Liver (tissue), 9 donors: ENCODE results near the gene FEV. TPM values are rescaled to one million over a fixed set of nuclear protein-coding genes. Genes with fewer than 3 reads are reported as not detected.
A peak's percentile ranks its signal among the peaks of the same experiment; 100 is the strongest.

Experiments used
- DNase-seq: peaks from one replicate; pipeline ENCODE4 v3.0.0-alpha.2; 2017; ENCODE audit warnings: low spot score
- H3K27ac ChIP-seq, 2 donors: one replicate each; pipeline ENCODE4 v1.7.0; 2013; ENCODE audit warnings: inconsistent platforms in 2 of 2, low read length in 2 of 2, control low read depth in 1 of 2, low read depth in 1 of 2, mild to moderate bottlenecking in 1 of 2
- H3K27me3 ChIP-seq, 4 donors: one replicate each; pipeline versions ENCODE4 v1.6.1 to v1.7.0; 2013; ENCODE audit warnings: low read length in 3 of 4, inconsistent platforms in 1 of 4, mild to moderate bottlenecking in 1 of 4, moderate library complexity in 1 of 4; ENCODE audit not compliant: control insufficient read depth in 4 of 4, insufficient read depth in 4 of 4
- H3K36me3 ChIP-seq, 4 donors: one replicate each; pipeline versions ENCODE4 v1.6.1 to v1.7.0; 2013; ENCODE audit warnings: low read length in 3 of 4, mild to moderate bottlenecking in 3 of 4, low read depth in 1 of 4, moderate library complexity in 1 of 4; ENCODE audit not compliant: control insufficient read depth in 4 of 4, insufficient read depth in 3 of 4
- H3K4me1 ChIP-seq, 4 donors: one replicate each; pipeline versions ENCODE4 v1.6.1 to v1.7.0; 2013; ENCODE audit warnings: low read length in 3 of 4, mild to moderate bottlenecking in 3 of 4, moderate library complexity in 1 of 4; ENCODE audit not compliant: control insufficient read depth in 4 of 4, insufficient read depth in 4 of 4
- H3K4me3 ChIP-seq, 3 donors: one replicate each; pipeline versions ENCODE4 v1.6.1 to v1.7.0; 2013; ENCODE audit warnings: low read length in 3 of 3, control low read depth in 1 of 3, low read depth in 1 of 3, mild to moderate bottlenecking in 1 of 3
- H3K9ac ChIP-seq, 2 donors: one replicate each; pipeline ENCODE4 v1.7.0; 2013; ENCODE audit warnings: low read length in 2 of 2, mild to moderate bottlenecking in 2 of 2, moderate library complexity in 2 of 2, control low read depth in 1 of 2, low read depth in 1 of 2
- H3K9me3 ChIP-seq, 4 donors: one replicate each; pipeline versions ENCODE4 v1.6.1 to v1.7.0; 2013; ENCODE audit warnings: low read length in 3 of 4; ENCODE audit not compliant: control insufficient read depth in 4 of 4
- ATF3 ChIP-seq: IDR thresholded peaks from 2 replicates; pipeline ENCODE4 v1.6.1; 2016; ENCODE audit warnings: antibody characterized with exemption
- CTCF ChIP-seq: fragments of 150-350 bp; IDR thresholded peaks from 2 replicates; pipeline ENCODE4 v1.5.1; 2017; ENCODE audit warnings: improper control_type of control experiment, low read depth, low read length; ENCODE audit not compliant: missing input control
- EGR1 ChIP-seq, 2 donors: IDR thresholded peaks; 2 replicates each; pipeline ENCODE4 v1.6.1; 2016 to 2018; ENCODE audit warnings: antibody characterized with exemption in 2 of 2, low read depth in 2 of 2
- FOXA1 ChIP-seq: IDR thresholded peaks from 2 replicates; pipeline ENCODE4 v1.6.1; 2016; ENCODE audit warnings: antibody characterized with exemption
- FOXA2 ChIP-seq: IDR thresholded peaks from 2 replicates; pipeline ENCODE4 v1.6.1; 2016; ENCODE audit warnings: antibody characterized with exemption
- GABPA ChIP-seq, 2 donors: IDR thresholded peaks in 1 of 2; conservative IDR thresholded peaks in 1 of 2; 2 replicates each; pipeline ENCODE4 v1.6.1; 2016; ENCODE audit warnings: antibody characterized with exemption in 2 of 2, mild to moderate bottlenecking in 1 of 2, moderate library complexity in 1 of 2
- HNF4A ChIP-seq, 2 donors: conservative IDR thresholded peaks; 2 replicates each; pipeline ENCODE4 v1.6.1; 2016; ENCODE audit warnings: antibody characterized with exemption in 2 of 2, mild to moderate bottlenecking in 2 of 2
- JUND ChIP-seq, 2 donors: IDR thresholded peaks; 2 replicates each; pipeline ENCODE4 v1.6.1; 2016; ENCODE audit warnings: antibody characterized with exemption in 2 of 2
- MAX ChIP-seq: IDR thresholded peaks from 2 replicates; pipeline ENCODE4 v1.6.1; 2016; ENCODE audit warnings: antibody characterized with exemption
- NR2F2 ChIP-seq: IDR thresholded peaks from 2 replicates; pipeline ENCODE4 v1.6.1; 2016; ENCODE audit warnings: antibody characterized with exemption
- RAD21 ChIP-seq, 2 donors: IDR thresholded peaks; 2 replicates each; pipeline ENCODE4 v1.6.1; 2016; ENCODE audit warnings: antibody characterized with exemption in 2 of 2, mild to moderate bottlenecking in 2 of 2
- REST ChIP-seq: IDR thresholded peaks from 2 replicates; pipeline ENCODE4 v1.6.1; 2016; ENCODE audit warnings: antibody characterized with exemption, mild to moderate bottlenecking
- RXRA ChIP-seq, 2 donors: IDR thresholded peaks; 2 replicates each; pipeline ENCODE4 v1.6.1; 2017 to 2018; ENCODE audit warnings: antibody characterized with exemption in 2 of 2, mild to moderate bottlenecking in 1 of 2
- SP1 ChIP-seq: IDR thresholded peaks from 2 replicates; pipeline ENCODE4 v1.6.1; 2018; ENCODE audit warnings: antibody characterized with exemption, mild to moderate bottlenecking
- TAF1 ChIP-seq: conservative IDR thresholded peaks from 2 replicates; pipeline ENCODE4 v1.6.1; 2016; ENCODE audit warnings: antibody characterized with exemption, mild to moderate bottlenecking
- YY1 ChIP-seq: IDR thresholded peaks from 2 replicates; pipeline ENCODE4 v1.6.1; 2016; ENCODE audit warnings: antibody characterized with exemption, mild to moderate bottlenecking
- ZBTB33 ChIP-seq: IDR thresholded peaks from 2 replicates; pipeline ENCODE4 v1.6.1; 2016; ENCODE audit warnings: antibody characterized with exemption
- WGBS: extraction: QIAGEN DNeasy Blood & Tissue Kit; methylation state at CpG from one replicate; pipeline ENCODE4 v1.1.7; 2013; 5-methylcytosine and 5-hydroxymethylcytosine counted together
- polyA plus RNA-seq, 2 donors: library from polyadenylated mRNA; stranded (reverse) in 1 of 2; unstranded in 1 of 2; fragments of 200-250 nt in 1 of 2; fragments of >200 nt in 1 of 2; fragmentation: Nextera tagmentation in 1 of 2; extraction: Ambion mirVana in 1 of 2; gene quantifications; one replicate each; pipeline versions ENCODE4 v1.2.1 to v1.2.3, GENCODE V29; 2013 to 2015
- total RNA-seq, 2 donors: library from RNA; depleted of rRNA; stranded (reverse); fragments of >200 nt; gene quantifications; one replicate each; pipeline ENCODE4 v1.2.3, GENCODE V29; 2014
- donor health status: healthy.
- donor health status: healthy.
- donor health status: healthy.
- donor health status: healthy.
- donor health status: healthy.

The FEV gene
- total and polyA plus RNA-seq, 4 donors = not detected

GRCh38 chr2:218982586-218983262 is 2.3 kb downstream of the FEV start:
- no peak for DNase-seq
- WGBS = 11% methylated on average over 28 of the region's 28 CpGs
- Histone ChIP-seq H3K4me1 (peaks cover 5 to 30% (median 16%) of the 10 kb centered on the region in 4 donors), H3K4me3 (no peak overlapping the region), H3K27ac (no peak overlapping the region), H3K9me3 (no peaks in the 10 kb centered on the region), H3K27me3 (peaks cover 7 to 23% (median 13%) of the 10 kb centered on the region in 4 donors), H3K9ac (no peak overlapping the region), H3K36me3 (no peaks in the 10 kb centered on the region)
- TF ChIP-seq MAX (no peak), ZBTB33 (no peak), EGR1 (IDR thresholded peaks at IDR 0.05; ENCODE audit: low read depth in 2 of 2) (no peak), CTCF (no peak)

GRCh38 chr2:218981881-218982585 is 3.0 kb downstream of the FEV start:
- no peak overlapping the region for H3K27ac ChIP-seq
- H3K4me1 ChIP-seq = peaks cover 5 to 30% (median 16%) of the 10 kb centered on the region in 4 donors
- no peaks in the 10 kb centered on the region for H3K36me3 ChIP-seq
- DNase-seq = no peak
- H3K9ac ChIP-seq = no peak overlapping the region
- H3K4me3 ChIP-seq = peak overlapping the region in 1 of 3 donors; percentile 32
- no peaks in the 10 kb centered on the region for H3K9me3 ChIP-seq
- TF ChIP-seq SP1 (no peak), ZBTB33 (no peak), TAF1 (no peak), ATF3 (no peak), NR2F2 (no peak), FOXA2 (no peak), HNF4A (conservative IDR thresholded peaks at IDR 0.05) (no peak), FOXA1 (no peak), REST (no peak), JUND (IDR thresholded peaks at IDR 0.05) (no peak), EGR1 (IDR thresholded peaks at IDR 0.05; ENCODE audit: low read depth in 2 of 2) (no peak), GABPA (IDR thresholded peaks at IDR 0.05 in 1 of 2, conservative IDR thresholded peaks at IDR 0.05 in 1 of 2) (no peak), MAX (no peak), YY1 (no peak), RAD21 (IDR thresholded peaks at IDR 0.05) (no peak), CTCF (no peak), RXRA (IDR thresholded peaks at IDR 0.05) (no peak)
- H3K27me3 ChIP-seq = peaks cover 7 to 21% (median 14%) of the 10 kb centered on the region in 4 donors
- WGBS = 1% methylated on average over 69 of the region's 69 CpGs
